ENCODE measurements around the gene EFCAB11.

Gene EFCAB11

GRCh38 chr14:89921346-89921745 is 33.2 kb downstream of the EFCAB11 start:
- Histone ChIP-seq H3K36me3 (replicated peaks; ENCODE audit: insufficient read depth, low read length) (no peaks in the 10 kb centered on the region), H3K4me1 (ENCODE audit: low read length) (no peaks in the 10 kb centered on the region), H3K9ac (ENCODE audit: low read length) (no peak overlapping the region), H3K79me2 (ENCODE audit: low read length) (no peaks in the 10 kb centered on the region), H3F3A (ENCODE audit: insufficient read depth, low read length) (no peaks in the 10 kb centered on the region), H3K9me3 (replicated peaks; ENCODE audit: insufficient read depth, low read length) (no peaks in the 10 kb centered on the region), H3K4me3 (ENCODE audit: low read length) (no peak overlapping the region), H3K4me2 (ENCODE audit: low read depth, low read length) (no peak overlapping the region), H3K27ac (ENCODE audit: low read length) (no peak overlapping the region), H2AFZ (ENCODE audit: low read length) (no peak overlapping the region), H4K20me1 (ENCODE audit: insufficient read depth, low read length) (no peaks in the 10 kb centered on the region), H3K27me3 (replicated peaks; ENCODE audit: insufficient read depth, low read length) (no peaks in the 10 kb centered on the region), H3K9me2 (replicated peaks; ENCODE audit: insufficient read depth, low read length) (no peaks in the 10 kb centered on the region)
- no peak for DNase-seq
- TF ChIP-seq CTCF (IDR thresholded peaks at IDR 0.05; ENCODE audit: low read length) (no peak), EZH2 (optimal IDR thresholded peaks at IDR 0.05; ENCODE audit: low read depth, low read length) (no peak), EZH2phosphoT487 (IDR thresholded peaks at IDR 0.05; ENCODE audit: low read length) (no peak)

- Histone ChIP-seq H3K27me3 (replicated peaks; ENCODE audit: insufficient read depth, low read length) (no peaks in the 10 kb centered on the region), H3K4me1 (ENCODE audit: low read length) (no peaks in the 10 kb centered on the region), H3K27ac (ENCODE audit: low read length) (no peak overlapping the region), H3K9me3 (replicated peaks; ENCODE audit: insufficient read depth, low read length) (no peaks in the 10 kb centered on the region), H3K4me2 (ENCODE audit: low read depth, low read length) (no peak overlapping the region), H4K20me1 (ENCODE audit: insufficient read depth, low read length) (no peaks in the 10 kb centered on the region), H3K4me3 (ENCODE audit: low read length) (no peak overlapping the region), H3K9me2 (replicated peaks; ENCODE audit: insufficient read depth, low read length) (no peaks in the 10 kb centered on the region), H3K9ac (ENCODE audit: low read length) (no peak overlapping the region), H3F3A (ENCODE audit: insufficient read depth, low read length) (no peaks in the 10 kb centered on the region), H3K79me2 (ENCODE audit: low read length) (no peaks in the 10 kb centered on the region), H3K36me3 (replicated peaks; ENCODE audit: insufficient read depth, low read length) (no peaks in the 10 kb centered on the region), H2AFZ (ENCODE audit: low read length) (no peak overlapping the region)
- DNase-seq = no peak
- no peak for TF ChIP-seq CTCF (IDR thresholded peaks at IDR 0.05; ENCODE audit: low read length)
- TF ChIP-seq EZH2 (optimal IDR thresholded peaks at IDR 0.05; ENCODE audit: low read depth, low read length) = no peak
- TF ChIP-seq EZH2phosphoT487 (IDR thresholded peaks at IDR 0.05; ENCODE audit: low read length) = no peak
Measured at GRCh38 chr14:89920056-89920455, 34.5 kb downstream of the EFCAB11 start.

GRCh38 chr14:89918721-89919120 is 35.8 kb downstream of the EFCAB11 start:
- no peak for TF ChIP-seq EZH2phosphoT487 (IDR thresholded peaks at IDR 0.05; ENCODE audit: low read length)
- TF ChIP-seq EZH2 (optimal IDR thresholded peaks at IDR 0.05; ENCODE audit: low read depth, low read length) = no peak
- TF ChIP-seq CTCF (IDR thresholded peaks at IDR 0.05; ENCODE audit: low read length) = no peak
- Histone ChIP-seq H3K79me2 (ENCODE audit: low read length) (no peaks in the 10 kb centered on the region), H3K36me3 (replicated peaks; ENCODE audit: insufficient read depth, low read length) (no peaks in the 10 kb centered on the region), H3K27me3 (replicated peaks; ENCODE audit: insufficient read depth, low read length) (no peaks in the 10 kb centered on the region), H3K9ac (ENCODE audit: low read length) (no peak overlapping the region), H3K27ac (ENCODE audit: low read length) (no peak overlapping the region), H2AFZ (ENCODE audit: low read length) (no peak overlapping the region), H3K4me3 (ENCODE audit: low read length) (no peak overlapping the region), H4K20me1 (ENCODE audit: insufficient read depth, low read length) (no peaks in the 10 kb centered on the region), H3K9me2 (replicated peaks; ENCODE audit: insufficient read depth, low read length) (no peaks in the 10 kb centered on the region), H3F3A (ENCODE audit: insufficient read depth, low read length) (no peaks in the 10 kb centered on the region), H3K4me1 (ENCODE audit: low read length) (no peaks in the 10 kb centered on the region), H3K9me3 (replicated peaks; ENCODE audit: insufficient read depth, low read length) (no peaks in the 10 kb centered on the region), H3K4me2 (ENCODE audit: low read depth, low read length) (no peak overlapping the region)
- no peak for DNase-seq

Measured in MM.1S (cell line).